Testis (tissue), 3 donors: ENCODE data around the gene MAZ. TPM values are rescaled to one million over a fixed set of nuclear protein-coding genes. Genes with fewer than 3 reads are reported as not detected.

Experiments
- DNase-seq: peaks from one replicate; pipeline ENCODE4 v3.0.0-alpha.2; 2019
- H3K27ac ChIP-seq, 2 donors: fragments of 200-600 bp; sonication (generic); one replicate each; pipeline ENCODE4 v1.5.1; 2019
- H3K27me3 ChIP-seq: fragments of 200-600 bp; sonication (generic); one replicate; pipeline ENCODE4 v1.5.1; 2019
- H3K36me3 ChIP-seq: fragments of 200-600 bp; sonication (generic); one replicate; pipeline ENCODE4 v1.5.1; 2017; ENCODE audit warnings: low read depth; ENCODE audit errors: missing control alignments
- H3K4me1 ChIP-seq: fragments of 200-600 bp; sonication (generic); one replicate; pipeline ENCODE4 v1.5.1; 2019
- H3K4me3 ChIP-seq, 2 donors: fragments of 200-600 bp; sonication (generic); one replicate each; pipeline ENCODE4 v1.5.1; 2017 to 2019
- H3K9me3 ChIP-seq: fragments of 200-600 bp; sonication (generic); one replicate; pipeline ENCODE4 v1.5.1; 2017
- POLR2A ChIP-seq: fragments of 450-650 bp; IDR thresholded peaks from one replicate; pipeline ENCODE4 v1.6.1; 2017; ENCODE audit warnings: antibody characterized with exemption, mild to moderate bottlenecking, moderate library complexity
- WGBS, 2 donors: methylation state at CpG; one replicate each; pipeline ENCODE4 v1.1.5; 2018; 5-methylcytosine and 5-hydroxymethylcytosine counted together
- intact Hi-C: fragments of 100-400 bp; cut with DNase I; formaldehyde crosslinking; loops from one replicate; pipeline ENCODE4 v1.15.1; 2023; ENCODE audit warnings: low total_unique reads
- polyA plus RNA-seq: library from polyadenylated mRNA; stranded (reverse); fragments of 350-450 nt; fragmentation: Illumina TruSeq; extraction: RNeasy Lipid Tissue Mini Kit (QIAGEN cat#74804); gene quantifications from one replicate; pipeline ENCODE4 v1.2.3, GENCODE V29; 2014; ENCODE audit warnings: low read depth, low replicate concordance; ENCODE audit not compliant: insufficient read depth
- total RNA-seq, 2 donors: library from RNA; depleted of rRNA; stranded (reverse); fragments of >200 nt; gene quantifications; one replicate each; pipeline ENCODE4 v1.2.3, GENCODE V29; 2016
- TF ChIP-seq, protein P1 (sequence below), 3 experiments: fragments of 450-650 bp in 2 of 3; fragments of 200-600 bp in 1 of 3; sonication (generic) in 1 of 3; IDR thresholded peaks; one replicate each; pipeline ENCODE4 v1.5.1; 2016 to 2019; ENCODE audit warnings: antibody characterized with exemption in 3 of 3, mild to moderate bottlenecking in 2 of 3, moderate library complexity in 1 of 3

The MAZ gene
- total and polyA plus RNA-seq, 3 donors from 2014 or later = 173 to 217 (median 186) TPM

GRCh38 chr16:29849505-29849904 lies 43.2 kb downstream of the MAZ start:
- 48 to 56% methylated on average over 5 of the region's 5 CpGs for WGBS, 2 donors
- H3K9me3 ChIP-seq = no peaks in the 10 kb centered on the region
- H3K27ac ChIP-seq = no peak overlapping the region
- intact Hi-C loops = no loop called here
- H3K27me3 ChIP-seq = no peaks in the 10 kb centered on the region
- DNase-seq = peak; percentile 53
- peaks cover 19% of the 10 kb centered on the region for H3K4me1 ChIP-seq
- no peaks in the 10 kb centered on the region for H3K36me3 ChIP-seq
- H3K4me3 ChIP-seq = no peak overlapping the region
- no peak for TF ChIP-seq POLR2A
- TF ChIP-seq, protein P1, sequence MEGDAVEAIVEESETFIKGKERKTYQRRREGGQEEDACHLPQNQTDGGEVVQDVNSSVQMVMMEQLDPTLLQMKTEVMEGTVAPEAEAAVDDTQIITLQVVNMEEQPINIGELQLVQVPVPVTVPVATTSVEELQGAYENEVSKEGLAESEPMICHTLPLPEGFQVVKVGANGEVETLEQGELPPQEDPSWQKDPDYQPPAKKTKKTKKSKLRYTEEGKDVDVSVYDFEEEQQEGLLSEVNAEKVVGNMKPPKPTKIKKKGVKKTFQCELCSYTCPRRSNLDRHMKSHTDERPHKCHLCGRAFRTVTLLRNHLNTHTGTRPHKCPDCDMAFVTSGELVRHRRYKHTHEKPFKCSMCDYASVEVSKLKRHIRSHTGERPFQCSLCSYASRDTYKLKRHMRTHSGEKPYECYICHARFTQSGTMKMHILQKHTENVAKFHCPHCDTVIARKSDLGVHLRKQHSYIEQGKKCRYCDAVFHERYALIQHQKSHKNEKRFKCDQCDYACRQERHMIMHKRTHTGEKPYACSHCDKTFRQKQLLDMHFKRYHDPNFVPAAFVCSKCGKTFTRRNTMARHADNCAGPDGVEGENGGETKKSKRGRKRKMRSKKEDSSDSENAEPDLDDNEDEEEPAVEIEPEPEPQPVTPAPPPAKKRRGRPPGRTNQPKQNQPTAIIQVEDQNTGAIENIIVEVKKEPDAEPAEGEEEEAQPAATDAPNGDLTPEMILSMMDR (IDR thresholded peaks at IDR 0.05) = no peak

- no peak overlapping the region for H3K27ac ChIP-seq
- no peaks in the 10 kb centered on the region for H3K27me3 ChIP-seq
- 75 to 96% methylated on average over 3 of the region's 3 CpGs for WGBS, 2 donors
- H3K4me1 ChIP-seq = peaks cover 14% of the 10 kb centered on the region
- intact Hi-C loops = no loop called here
- TF ChIP-seq POLR2A = no peak
- TF ChIP-seq, protein P1 (IDR thresholded peaks at IDR 0.05) = no peak
- H3K36me3 ChIP-seq = no peaks in the 10 kb centered on the region
- no peak for DNase-seq
- no peaks in the 10 kb centered on the region for H3K9me3 ChIP-seq
- H3K4me3 ChIP-seq = no peak overlapping the region
Observed at GRCh38 chr16:29850998-29851397, 44.7 kb downstream of the MAZ start.

- no peak for DNase-seq
- Histone ChIP-seq H3K9me3 (no peaks in the 10 kb centered on the region), H3K27me3 (no peaks in the 10 kb centered on the region), H3K4me1 (peaks cover 14% of the 10 kb centered on the region), H3K27ac (no peak overlapping the region), H3K4me3 (no peak overlapping the region), H3K36me3 (no peaks in the 10 kb centered on the region)
- TF ChIP-seq, protein P1 (IDR thresholded peaks at IDR 0.05) = no peak
- no peak for TF ChIP-seq POLR2A
- intact Hi-C loops = no loop called here
- WGBS, 2 donors = 35 to 65% methylated on average over 7 of the region's 7 CpGs
Observed at GRCh38 chr16:29852654-29853053, 46.3 kb downstream of the MAZ start.

DNA sequence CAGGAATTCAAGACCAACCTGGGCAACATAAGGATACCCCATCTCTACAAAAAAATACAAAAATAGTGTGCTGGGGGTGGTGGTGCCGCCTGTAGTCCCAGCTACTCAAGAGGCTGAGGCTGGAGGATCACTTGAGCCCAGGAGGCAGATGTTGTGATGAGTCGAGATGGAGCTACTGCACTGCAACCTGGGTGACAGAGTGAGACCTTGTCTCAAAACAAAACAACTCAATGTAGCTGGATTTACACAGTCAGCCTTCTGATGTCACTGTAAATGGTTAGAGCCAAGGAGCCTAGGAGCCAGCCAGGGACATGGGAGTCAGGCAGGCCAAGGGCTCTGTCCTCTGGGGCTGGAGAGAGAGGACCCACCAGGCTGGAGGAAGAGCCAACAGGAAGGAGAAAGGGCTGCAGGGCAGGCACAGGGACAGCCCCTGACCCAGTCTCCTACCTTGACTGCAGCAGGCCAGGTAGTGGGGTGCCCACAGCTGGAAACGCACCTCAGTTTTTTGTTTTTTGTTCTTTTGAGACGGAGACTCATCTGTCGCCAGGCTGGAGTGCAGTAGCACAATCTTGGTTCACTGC lies 48.3 kb downstream of the MAZ start:
- WGBS, 2 donors = 88 to 89% methylated on average over 5 of the region's 5 CpGs
- no peaks in the 10 kb centered on the region for H3K9me3 ChIP-seq
- intact Hi-C loops = no loop called here
- no peaks in the 10 kb centered on the region for H3K36me3 ChIP-seq
- no peak overlapping the region for H3K27ac ChIP-seq
- peaks cover 4% of the 10 kb centered on the region for H3K4me1 ChIP-seq
- no peak overlapping the region for H3K4me3 ChIP-seq
- H3K27me3 ChIP-seq = no peaks in the 10 kb centered on the region
- no peak for DNase-seq
- TF ChIP-seq, protein P1 (IDR thresholded peaks at IDR 0.05) = no peak
- no peak for TF ChIP-seq POLR2A

GRCh38 chr16:29857133-29857760 lies 50.9 kb downstream of the MAZ start:
- TF ChIP-seq, protein P1 (IDR thresholded peaks at IDR 0.05) = no peak
- TF ChIP-seq POLR2A = no peak
- Histone ChIP-seq H3K27me3 (no peaks in the 10 kb centered on the region), H3K27ac (no peak overlapping the region), H3K4me3 (no peak overlapping the region), H3K36me3 (no peaks in the 10 kb centered on the region), H3K9me3 (no peaks in the 10 kb centered on the region), H3K4me1 (peaks cover 8% of the 10 kb centered on the region)
- no peak for DNase-seq
- intact Hi-C loops = no loop called here
- 63 to 75% methylated on average over 7 of the region's 7 CpGs for WGBS, 2 donors
